Measurements from ENCODE around the gene SPAG7.
"Not testable (repeated sequence)": the region's sequence is repeated elsewhere in the genome, so short reads cannot be mapped to it uniquely, and the experiment has no call there.

SPAG7 gene

GRCh38 chr17:4935650-4936049 is 32.0 kb downstream of the SPAG7 start:
- no peak for DNase-seq

GRCh38 chr17:4934173-4934979 is 33.2 kb downstream of the SPAG7 start:
- no peak for DNase-seq

- DNase-seq: no peak
These were observed 34.0 kb downstream of the SPAG7 start for GRCh38 chr17:4933646-4934045.

- DNase-seq: no peak
These were observed 34.9 kb downstream of the SPAG7 start for GRCh38 chr17:4932756-4933155.

DNA sequence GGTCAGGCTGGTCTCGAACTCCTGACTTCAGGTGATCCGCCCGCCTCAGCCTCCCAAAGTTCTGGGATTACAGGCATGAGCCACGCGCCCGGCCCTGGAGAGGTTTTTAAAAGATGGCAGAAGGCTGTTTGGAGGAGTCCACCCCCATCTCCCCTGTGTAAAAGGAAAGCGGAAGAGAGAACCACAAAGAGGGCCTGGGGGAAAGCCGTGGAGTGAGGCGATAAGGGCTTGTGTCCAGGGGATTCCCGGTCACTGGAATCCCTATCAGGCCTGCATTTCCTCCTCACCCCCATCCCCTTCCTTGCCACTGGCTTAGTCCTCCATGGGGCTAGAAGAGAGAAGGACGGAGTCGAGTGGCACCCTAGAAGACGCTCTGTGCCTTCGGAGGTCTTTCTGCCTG is 35.7 kb downstream of the SPAG7 start, which contains the start of gene GP1BA:
TSS of gene GP1BA (plus strand) at position 315 of the 400 bp plus-strand sequence. CDS start 328 bp downstream, outside the sequence.
- no peak for DNase-seq

DNA sequence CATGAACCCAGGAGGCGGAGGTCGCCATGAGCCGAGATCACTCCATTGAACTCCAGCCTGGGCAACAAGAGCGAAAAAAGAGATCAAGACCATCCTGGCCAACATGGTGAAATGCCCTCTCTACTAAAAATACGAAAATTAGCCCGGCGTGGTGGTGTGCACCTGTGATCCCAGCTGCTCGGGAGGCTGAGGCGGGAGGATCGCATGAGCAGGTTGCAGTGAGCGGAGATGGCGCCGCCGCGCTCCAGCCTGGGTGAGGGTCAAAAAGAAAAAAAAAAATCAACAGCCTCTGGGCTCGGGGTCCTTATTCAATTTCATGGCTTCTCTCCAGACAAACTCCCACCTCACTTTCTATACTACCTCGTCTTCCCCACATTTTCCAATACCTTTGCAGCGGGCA is 38.7 kb downstream of the SPAG7 start:
- no peak for DNase-seq

DNA sequence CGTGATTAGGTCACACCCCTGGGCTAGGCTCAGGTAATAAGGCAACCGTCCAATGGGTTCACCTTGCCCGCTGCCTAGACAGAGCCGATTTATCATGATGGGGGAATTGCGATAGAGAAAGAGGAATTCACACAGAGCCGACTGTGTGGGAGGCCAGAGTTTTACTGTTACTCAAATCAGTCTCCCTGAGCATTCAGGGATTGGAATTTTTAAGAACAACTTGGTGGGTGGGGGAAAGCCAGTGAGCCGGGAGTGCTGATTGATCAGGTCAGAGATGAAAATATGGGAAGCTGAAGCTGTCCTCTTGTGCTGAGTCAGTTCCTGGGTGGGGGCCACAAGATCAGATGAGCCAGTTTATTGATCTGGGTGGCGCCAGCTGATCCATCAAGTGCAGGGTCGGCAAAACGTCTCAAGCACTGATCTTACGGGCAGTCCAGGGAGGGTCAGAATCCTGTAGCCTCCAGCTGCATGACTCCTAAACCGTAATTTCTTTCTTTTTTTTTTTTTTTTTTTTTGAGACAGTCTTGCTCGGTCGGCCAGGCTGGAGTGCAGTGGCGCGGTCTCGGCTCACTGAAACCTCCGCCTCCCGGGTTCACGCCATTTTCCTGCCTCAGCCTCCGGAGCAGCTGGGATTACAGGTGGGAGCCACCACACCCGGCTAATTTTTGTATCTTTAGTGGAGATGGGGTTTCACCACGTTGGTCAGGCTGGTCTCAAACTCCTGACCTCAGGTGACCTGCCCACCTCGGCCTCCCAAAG is 40.9 kb downstream of the SPAG7 start:
- not testable (repeated sequence) for DNase-seq

- no peak for DNase-seq
These were observed 46.3 kb downstream of the SPAG7 start for GRCh38 chr17:4921320-4921719.

- DNase-seq: no peak
These were observed 47.1 kb downstream of the SPAG7 start for GRCh38 chr17:4920351-4921048.

DNA sequence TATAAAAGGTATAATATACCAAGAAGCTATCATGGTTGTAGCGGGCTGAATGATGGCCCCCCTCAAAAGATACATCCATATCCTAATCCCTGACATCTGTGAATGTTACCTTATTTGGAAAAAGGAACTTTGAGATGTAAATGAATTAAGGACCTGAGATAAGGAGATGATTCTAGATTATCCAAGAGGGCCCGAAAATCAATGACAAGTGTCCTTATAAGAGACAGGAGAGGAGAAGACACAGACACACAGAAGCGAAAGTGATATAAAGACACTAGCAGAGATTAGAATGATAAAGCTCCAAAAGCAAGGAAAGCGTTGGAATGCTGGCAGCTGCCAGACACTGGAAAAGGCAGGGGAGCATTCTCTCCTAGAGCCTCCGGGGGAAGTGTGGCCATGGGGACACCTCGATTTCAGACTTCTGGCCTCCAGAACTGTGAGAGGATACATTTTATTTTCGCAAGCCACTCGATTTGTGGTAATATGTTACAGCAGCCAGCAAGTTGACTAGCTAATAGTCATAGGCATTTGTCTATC is 48.0 kb downstream of the SPAG7 start:
- no peak for DNase-seq

DNA sequence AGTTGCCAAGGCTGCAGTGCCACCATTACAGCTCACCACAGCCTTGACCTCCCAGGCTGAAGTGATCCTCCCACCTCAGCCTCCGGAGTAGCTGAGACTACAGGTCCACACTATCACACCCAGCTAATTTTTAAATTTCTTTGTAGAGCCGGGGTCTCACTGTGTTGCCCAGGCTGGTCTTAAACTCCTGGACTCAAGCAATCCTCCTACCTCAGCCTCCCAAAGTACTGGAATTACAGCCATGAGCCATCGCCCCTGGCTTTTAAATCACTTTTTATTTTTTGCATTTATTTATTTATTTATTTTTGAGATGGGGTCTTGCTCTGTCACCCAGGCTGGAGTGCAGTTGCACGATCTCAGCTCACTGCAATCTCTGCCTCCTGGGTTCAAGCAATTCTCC is 53.1 kb downstream of the SPAG7 start:
- not testable (repeated sequence) for DNase-seq

- DNase-seq: no peak
These were observed 53.6 kb downstream of the SPAG7 start for GRCh38 chr17:4913994-4914393.
